Heart left ventricle (tissue), 16 donors: ENCODE measurements around the gene TNPO2. TPM values are rescaled to one million over a fixed set of nuclear protein-coding genes. Genes with fewer than 3 reads are reported as not detected.

ENCODE experiments used
- ATAC-seq, 4 donors: fragments of 200-7000 bp; cut with Tn5 transposase; one replicate each; pipeline ENCODE4 v1.9.1; 2020 to 2022; ENCODE audit warnings: moderate library complexity in 4 of 4, mild to moderate bottlenecking in 3 of 4, moderate number of reproducible peaks in 1 of 4
- DNase-seq, 5 donors: peaks; one replicate each; pipeline ENCODE4 v3.0.0-alpha.2; 2020
- H3K27ac ChIP-seq, 12 donors: fragments of 200-600 bp; sonication (generic) in 4 of 12; one replicate each; pipeline versions ENCODE4 v1.5.0 to v1.8.0; 2016 to 2022; ENCODE audit warnings: mild to moderate bottlenecking in 2 of 12
- H3K27me3 ChIP-seq, 9 donors: fragments of 200-600 bp; sonication (generic) in 2 of 9; one replicate each; pipeline versions ENCODE4 v1.5.1 to v1.8.0; 2016 to 2022; ENCODE audit warnings: mild to moderate bottlenecking in 3 of 9
- H3K36me3 ChIP-seq, 9 donors: fragments of 200-600 bp; sonication (generic) in 2 of 9; one replicate each; pipeline versions ENCODE4 v1.5.0 to v1.8.0; 2018 to 2022; ENCODE audit warnings: mild to moderate bottlenecking in 2 of 9
- H3K4me1 ChIP-seq, 12 donors: fragments of 200-600 bp; sonication (generic) in 4 of 12; one replicate each; pipeline versions ENCODE4 v1.5.0 to v1.8.0; 2016 to 2022; ENCODE audit warnings: mild to moderate bottlenecking in 3 of 12
- H3K4me3 ChIP-seq, 12 donors: fragments of 200-600 bp; sonication (generic) in 4 of 12; one replicate each; pipeline versions ENCODE4 v1.5.0 to v1.8.0; 2017 to 2022; ENCODE audit warnings: mild to moderate bottlenecking in 9 of 12, moderate library complexity in 4 of 12
- H3K9me3 ChIP-seq, 12 donors: fragments of 200-600 bp; sonication (generic) in 4 of 12; one replicate each; pipeline versions ENCODE4 v1.5.0 to v1.8.0; 2016 to 2022; ENCODE audit warnings: mild to moderate bottlenecking in 1 of 12
- POLR2A ChIP-seq, 2 donors: fragments of 450-650 bp; IDR thresholded peaks; one replicate each; pipeline ENCODE4 v1.6.1; 2017; ENCODE audit warnings: antibody characterized with exemption in 2 of 2, mild to moderate bottlenecking in 2 of 2, moderate library complexity in 2 of 2
- WGBS, 4 donors: extraction: QIAGEN DNeasy Blood & Tissue Kit in 2 of 4; methylation state at CpG; one replicate each; pipeline versions ENCODE4 v1.1.5 to v1.1.7; 2013 to 2018; 5-methylcytosine and 5-hydroxymethylcytosine counted together
- intact Hi-C, 10 donors: fragments of 100-400 bp; cut with DNase I; formaldehyde crosslinking; loops; one replicate each; pipeline versions ENCODE4 v1.11.1 to v1.14.2; 2022
- polyA plus RNA-seq, 2 donors: library from polyadenylated mRNA; stranded (reverse); fragments of 200-250 nt; gene quantifications; one replicate each; pipeline ENCODE4 v1.2.3, GENCODE V29; 2013
- total RNA-seq, 9 donors: library from RNA; depleted of rRNA in 2 of 9; stranded (reverse); fragments of >200 nt in 2 of 9; fragmentation: NEBNext Ultra II Directional in 3 of 9; extraction: Animal tissue kit (Norgen Biotek cat#: 25700) in 3 of 9; gene quantifications; one replicate each; pipeline versions ENCODE4 v1.1.0 to v1.2.4, GENCODE V29; 2016 to 2023
- TF ChIP-seq, protein P1 (sequence below), 12 donors: fragments of 200-600 bp; sonication (generic) in 4 of 12; IDR thresholded peaks; one replicate each; pipeline versions ENCODE4 v1.5.0 to v1.8.0; 2018 to 2022; ENCODE audit warnings: antibody characterized with exemption in 12 of 12, mild to moderate bottlenecking in 5 of 12
- donor health status: ischemic (EF 13 %, LVEDD 7.1; RV severe dilation, severe dysfunction).
- donor health status: healthy with polysubstance abuse.
- donor health status: DM: no; HTN: yes; CAD: no.
- donor health status: DM: no; HTN: no; CAD: no.
- donor health status: ischemic (EF 25% LVEDD 6.9; RV normal size, moderate dysfunction).
- donor health status: ischemic (EF 25% LVEDD 5.7; RV mildly dilated, moderate dysfunction).
- donor health status: healthy.
- donor health status: DM: yes; HTN: yes; CAD: no.
- donor health status: ischemic (EF 35%, LVEDD 5.7; RV mildly dilated, moderate dysfunction).
- donor health status: nonischemic (EF 11% LVEDD 7.7; RV severe dilation, severe dysfunction).
- donor health status: DM: yes; HTN: yes; CAD: no.
- donor health status: PGD.
- donor health status: ischemic (EF 29% LVEDD 5.4; RV normal size, mild dysfunction).
- donor health status: nonischemic (EF 23%, LVEDD 6.1; RV moderate dilation, normal function).

TNPO2 gene
- total and polyA plus RNA-seq, 11 donors, result 18.0 to 57.4 (median 37.0) TPM

DNA sequence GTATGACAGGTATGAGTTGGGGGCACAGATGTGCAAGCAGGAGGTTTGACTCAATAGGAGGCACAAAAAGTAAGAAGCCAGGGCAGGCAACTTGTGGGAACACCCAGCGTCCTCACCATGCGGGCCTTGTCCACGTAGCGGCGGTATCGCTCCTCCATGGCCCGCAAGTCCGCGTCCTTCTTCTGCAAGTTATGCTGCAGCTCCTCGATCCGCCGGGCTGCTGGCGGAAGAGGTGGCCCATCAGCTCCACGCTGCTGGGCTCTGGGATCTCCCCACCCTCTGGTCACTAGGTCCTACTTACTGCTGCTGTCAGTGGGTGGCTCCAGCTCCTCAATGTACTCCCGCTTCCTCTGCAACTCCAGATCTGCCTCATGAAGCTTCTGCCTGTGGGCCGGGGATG lies 41.0 kb upstream of the TNPO2 start:
- peak overlapping the region in 2 of 12 donors; percentile 61 to 74 for H3K27ac ChIP-seq

DNA sequence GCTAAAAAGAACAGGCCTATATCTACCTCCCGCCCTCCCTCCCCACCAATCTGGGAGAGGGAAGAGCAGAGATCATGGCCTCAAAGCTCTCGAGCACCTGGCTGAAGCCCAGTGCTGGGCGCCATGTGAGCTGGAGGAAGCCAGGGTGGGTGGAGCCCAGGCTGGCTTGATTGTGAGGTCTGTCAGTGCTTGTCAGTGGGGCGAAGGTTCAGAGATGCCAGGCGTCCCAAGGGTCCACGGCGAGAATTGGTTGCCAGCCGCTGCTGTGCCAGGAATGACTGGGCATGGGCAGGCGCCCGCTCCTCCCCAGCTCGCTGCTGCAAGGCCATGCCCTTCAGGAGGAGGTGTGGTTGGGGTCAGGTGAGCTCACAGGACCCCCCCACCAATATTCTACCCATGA lies 39.4 kb upstream of the TNPO2 start:
- WGBS, 4 donors, result 56 to 66% (median 63%) methylated on average over 8 to 11 of the region's 11 CpGs
- Histone ChIP-seq H3K36me3 (peaks cover 0 to 48% (median 34%) of the 10 kb centered on the region in 9 donors), H3K4me3 (peak overlapping the region in 1 of 12 donors; percentile 14), H3K4me1 (peaks cover 0 to 29% (median 9%) of the 10 kb centered on the region in 12 donors), H3K9me3 (no peaks in the 10 kb centered on the region), H3K27ac (peak overlapping the region in 11 of 12 donors; percentile 45 to 94 (median 79)), H3K27me3 (no peaks in the 10 kb centered on the region)
- intact Hi-C loops, result loop anchor here in 8 of 10 donors (5.0 kb wide), 2 partner anchors 34 to 84 kb away; no protein-coding TSS in a partner anchor
- DNase-seq, result peak in 4 of 5 donors; percentile 68 to 89 (median 82)
- TF ChIP-seq POLR2A (IDR thresholded peaks at IDR 0.05), result no peak
- TF ChIP-seq, protein P1, sequence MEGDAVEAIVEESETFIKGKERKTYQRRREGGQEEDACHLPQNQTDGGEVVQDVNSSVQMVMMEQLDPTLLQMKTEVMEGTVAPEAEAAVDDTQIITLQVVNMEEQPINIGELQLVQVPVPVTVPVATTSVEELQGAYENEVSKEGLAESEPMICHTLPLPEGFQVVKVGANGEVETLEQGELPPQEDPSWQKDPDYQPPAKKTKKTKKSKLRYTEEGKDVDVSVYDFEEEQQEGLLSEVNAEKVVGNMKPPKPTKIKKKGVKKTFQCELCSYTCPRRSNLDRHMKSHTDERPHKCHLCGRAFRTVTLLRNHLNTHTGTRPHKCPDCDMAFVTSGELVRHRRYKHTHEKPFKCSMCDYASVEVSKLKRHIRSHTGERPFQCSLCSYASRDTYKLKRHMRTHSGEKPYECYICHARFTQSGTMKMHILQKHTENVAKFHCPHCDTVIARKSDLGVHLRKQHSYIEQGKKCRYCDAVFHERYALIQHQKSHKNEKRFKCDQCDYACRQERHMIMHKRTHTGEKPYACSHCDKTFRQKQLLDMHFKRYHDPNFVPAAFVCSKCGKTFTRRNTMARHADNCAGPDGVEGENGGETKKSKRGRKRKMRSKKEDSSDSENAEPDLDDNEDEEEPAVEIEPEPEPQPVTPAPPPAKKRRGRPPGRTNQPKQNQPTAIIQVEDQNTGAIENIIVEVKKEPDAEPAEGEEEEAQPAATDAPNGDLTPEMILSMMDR (IDR thresholded peaks at IDR 0.05), result no peak
- ATAC-seq, result peak; percentile 82 to 90 (median 88)

More for the DNA sequence above, 41.0 kb upstream of the TNPO2 start:
- TF ChIP-seq, protein P1 (IDR thresholded peaks at IDR 0.05), result no peak
- no peak for TF ChIP-seq POLR2A (IDR thresholded peaks at IDR 0.05)
- Histone ChIP-seq H3K9me3 (no peaks in the 10 kb centered on the region), H3K4me1 (peaks cover 0 to 29% (median 9%) of the 10 kb centered on the region in 12 donors), H3K36me3 (peaks cover 0 to 56% (median 36%) of the 10 kb centered on the region in 9 donors), H3K4me3 (no peak overlapping the region), H3K27me3 (no peaks in the 10 kb centered on the region)
- WGBS, 4 donors, result 95 to 99% (median 97%) methylated on average over 10 to 16 of the region's 16 CpGs
- ATAC-seq, result no peak
- intact Hi-C loops, result loop anchor here in 9 of 10 donors (5.0 kb wide), 3 partner anchors 33 to 83 kb away; partner anchors contain the start of genes PRDX2 (in 1 of the 9) and THSD8 (in 1 of the 9)
- DNase-seq, result no peak

DNA sequence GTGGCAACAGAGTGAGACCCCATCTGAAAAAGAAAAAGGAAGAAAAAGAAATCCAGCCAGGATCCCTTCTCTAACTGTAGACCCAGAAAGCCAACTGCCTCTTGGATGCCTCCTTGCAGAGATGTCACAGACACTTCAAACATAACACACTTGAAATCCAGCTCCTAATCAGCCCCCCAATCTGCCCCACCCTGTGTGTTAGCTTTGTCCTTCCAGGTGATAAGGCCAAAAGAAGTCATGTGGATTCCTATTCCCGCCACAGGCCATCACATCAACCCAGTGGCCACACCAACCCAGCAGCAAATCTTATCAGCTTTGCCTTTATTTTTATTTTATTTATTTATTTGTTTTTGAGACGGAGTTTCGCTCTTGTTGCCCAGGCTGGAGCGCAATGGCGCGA lies 36.0 kb upstream of the TNPO2 start:
- H3K4me1 ChIP-seq, result peaks cover 0 to 34% (median 15%) of the 10 kb centered on the region in 12 donors
- no peak for DNase-seq
- H3K27ac ChIP-seq, result no peak overlapping the region
- no peak for ATAC-seq
- H3K4me3 ChIP-seq, result no peak overlapping the region
- WGBS, 4 donors, result 85 to 89% (median 88%) methylated on average over 6 of the region's 6 CpGs
- no peaks in the 10 kb centered on the region for H3K9me3 ChIP-seq
- no peaks in the 10 kb centered on the region for H3K27me3 ChIP-seq
- peaks cover 0 to 24% (median 12%) of the 10 kb centered on the region in 9 donors for H3K36me3 ChIP-seq
- TF ChIP-seq POLR2A (IDR thresholded peaks at IDR 0.05), result no peak
- TF ChIP-seq, protein P1 (IDR thresholded peaks at IDR 0.05), result no peak
- intact Hi-C loops, result loop anchor here in 8 of 10 donors (1.0 to 5.0 kb wide), 6 partner anchors 38 to 88 kb away; no protein-coding TSS in a partner anchor

DNA sequence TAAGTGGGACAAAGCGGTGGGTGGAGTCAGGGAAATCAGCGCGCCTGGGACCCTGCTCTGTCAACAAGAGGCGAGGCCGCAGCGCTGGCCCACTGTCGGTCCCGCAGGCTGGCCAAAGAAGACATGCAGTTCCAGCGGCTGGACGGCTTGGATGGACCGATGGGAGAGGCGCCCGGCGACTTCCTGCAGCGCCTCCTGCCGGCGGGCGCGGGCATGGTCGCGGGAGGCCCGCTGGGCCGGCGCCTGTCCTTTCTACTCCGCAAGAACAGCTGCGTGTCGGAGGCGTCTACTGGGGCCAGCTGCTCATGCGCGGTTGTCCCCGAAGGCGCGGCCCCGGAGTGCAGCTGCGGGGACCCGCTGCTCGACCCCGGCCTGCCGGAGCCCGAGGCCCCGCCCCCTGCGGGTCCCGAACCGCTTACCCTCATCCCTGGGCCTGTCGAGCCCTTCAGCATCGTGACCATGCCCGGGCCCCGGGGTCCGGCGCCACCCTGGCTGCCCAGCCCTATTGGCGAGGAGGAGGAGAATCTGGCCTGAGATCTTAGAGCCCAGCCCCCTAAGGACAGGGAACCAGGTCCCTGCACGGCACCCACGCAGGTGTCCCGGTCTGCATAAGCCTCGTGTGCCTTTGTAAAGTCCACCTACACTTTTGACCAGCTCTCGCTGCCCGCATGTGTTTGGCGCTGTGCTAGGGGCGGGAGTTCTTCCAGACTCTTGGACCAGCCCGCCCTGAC lies 34.0 kb upstream of the TNPO2 start:
- peaks cover 0 to 9% (median 0%) of the 10 kb centered on the region in 9 donors for H3K36me3 ChIP-seq
- no peak for TF ChIP-seq POLR2A (IDR thresholded peaks at IDR 0.05)
- TF ChIP-seq, protein P1 (IDR thresholded peaks at IDR 0.05), result peak; percentile 78 to 98 (median 92)
- intact Hi-C loops, result loop anchor here in 3 of 10 donors (2.0 to 5.0 kb wide), 3 partner anchors 40 to 90 kb away; no protein-coding TSS in a partner anchor
- ATAC-seq (peak; percentile 33 to 83 (median 76)), DNase-seq (peak; percentile 66 to 85 (median 76))
- H3K4me3 ChIP-seq, result peak overlapping the region in 9 of 12 donors; percentile 16 to 53 (median 40)
- 6 to 13% (median 10%) methylated on average over 25 to 60 of the region's 60 CpGs for WGBS, 4 donors
- peaks cover 0 to 24% (median 15%) of the 10 kb centered on the region in 12 donors for H3K4me1 ChIP-seq
- peak overlapping the region in 9 of 12 donors; percentile 3 to 72 (median 48) for H3K27ac ChIP-seq
- no peaks in the 10 kb centered on the region for H3K9me3 ChIP-seq
- peaks cover 0 to 4% (median 0%) of the 10 kb centered on the region in 9 donors for H3K27me3 ChIP-seq
